SKM-1 treated with dmso at 0.1 percent for 144 hours (cell line): Measurements from ENCODE around the gene RMC1.
"Not testable (repeated sequence)": the region's sequence is repeated elsewhere in the genome, so short reads cannot be mapped to it uniquely, and the experiment has no call there.

Source experiments
- DNase-seq: peaks from one replicate; lab custom pipeline; 2025; ENCODE audit not compliant: unreplicated experiment; lab: John Stamatoyannopoulos, UW

RMC1 gene

GRCh38 chr18:23556145-23556780 is 53.0 kb downstream of the RMC1 start:
- DNase-seq: no peak

- DNase-seq: not testable (repeated sequence)
These were observed 54.2 kb downstream of the RMC1 start for GRCh38 chr18:23557511-23557910.

GRCh38 chr18:23560186-23560585 is 56.9 kb downstream of the RMC1 start:
- DNase-seq: no peak

DNA sequence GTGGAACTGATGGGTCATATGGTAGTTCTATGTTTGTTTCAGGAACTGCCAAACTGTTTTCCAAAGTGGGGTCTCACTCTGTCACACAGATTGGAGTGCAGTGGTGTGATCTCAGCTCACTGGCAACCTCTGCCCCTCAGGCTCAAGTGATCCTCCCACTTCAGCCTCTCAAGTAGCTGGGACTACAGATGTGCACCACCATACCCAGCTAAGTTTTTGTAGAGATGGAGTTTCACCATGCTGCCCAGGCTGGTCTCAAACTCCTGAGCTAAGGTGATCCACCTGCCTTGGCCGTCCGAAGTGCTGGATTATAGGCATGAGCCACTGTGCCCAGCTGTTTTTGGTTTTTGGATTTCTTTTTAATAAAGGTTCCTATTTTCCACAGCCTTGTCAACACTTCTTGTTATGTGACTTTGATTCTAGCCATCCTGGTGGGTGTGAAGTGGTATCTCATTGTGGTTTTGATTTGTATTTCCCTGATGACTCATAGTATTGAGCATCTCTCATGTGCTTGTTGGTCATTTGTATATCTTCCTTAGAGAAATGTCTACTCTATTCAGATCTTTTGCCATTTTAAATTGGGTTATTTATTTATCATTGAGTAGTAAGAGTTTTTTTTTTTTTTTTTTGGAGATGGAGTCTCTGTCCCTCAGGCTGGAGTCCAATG is 60.2 kb downstream of the RMC1 start:
- no peak for DNase-seq

DNA sequence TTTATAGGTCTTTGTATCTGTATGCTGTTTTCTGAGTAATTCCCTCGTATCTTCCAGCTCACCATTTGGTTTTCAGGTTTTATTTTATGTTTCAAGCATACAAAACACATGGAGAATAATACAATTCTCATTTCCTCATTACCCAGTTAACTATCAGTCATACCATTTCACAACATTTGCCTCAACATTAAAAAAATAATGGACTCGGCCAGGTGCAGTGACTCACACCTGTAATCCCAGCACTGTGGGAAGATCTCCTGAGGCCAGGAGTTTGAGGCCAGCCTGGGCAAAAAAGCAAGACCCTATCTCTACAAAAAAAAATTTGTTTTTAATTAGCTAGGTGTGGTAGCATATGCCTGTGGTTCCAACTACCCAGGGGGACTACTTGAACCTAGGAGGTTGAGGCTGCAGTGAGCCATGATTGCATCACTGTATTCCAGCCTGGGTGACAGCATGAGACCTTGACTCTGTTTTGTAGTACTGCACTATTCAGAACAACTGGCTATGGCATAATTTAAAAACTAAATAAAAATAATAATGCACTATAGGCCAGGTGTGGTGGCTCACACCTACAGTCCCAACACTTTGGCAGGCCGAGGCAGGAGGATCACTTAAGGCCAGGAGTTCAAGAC is 62.7 kb downstream of the RMC1 start:
- no peak for DNase-seq

DNA sequence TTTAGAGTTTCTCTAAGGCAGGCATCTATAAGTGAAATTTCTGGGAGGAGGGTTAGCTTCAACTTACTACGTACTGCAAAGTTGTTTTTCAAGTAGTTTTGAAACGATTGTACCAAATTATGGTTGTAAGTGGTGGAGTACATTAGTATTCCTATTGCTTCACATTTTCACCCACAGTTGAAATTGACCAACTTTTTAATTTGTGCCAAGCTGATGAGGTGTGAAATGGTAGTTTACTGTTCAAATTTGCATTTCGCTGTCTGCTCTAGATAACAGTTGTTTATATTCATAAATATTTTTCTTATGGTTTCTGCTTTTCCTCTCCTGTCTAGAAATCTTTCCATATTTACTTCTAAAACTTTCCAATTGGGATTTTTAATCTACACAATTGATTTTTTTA is 64.4 kb downstream of the RMC1 start:
- DNase-seq: no peak

- no peak for DNase-seq
These were observed 65.2 kb downstream of the RMC1 start for GRCh38 chr18:23568281-23569138.

DNA sequence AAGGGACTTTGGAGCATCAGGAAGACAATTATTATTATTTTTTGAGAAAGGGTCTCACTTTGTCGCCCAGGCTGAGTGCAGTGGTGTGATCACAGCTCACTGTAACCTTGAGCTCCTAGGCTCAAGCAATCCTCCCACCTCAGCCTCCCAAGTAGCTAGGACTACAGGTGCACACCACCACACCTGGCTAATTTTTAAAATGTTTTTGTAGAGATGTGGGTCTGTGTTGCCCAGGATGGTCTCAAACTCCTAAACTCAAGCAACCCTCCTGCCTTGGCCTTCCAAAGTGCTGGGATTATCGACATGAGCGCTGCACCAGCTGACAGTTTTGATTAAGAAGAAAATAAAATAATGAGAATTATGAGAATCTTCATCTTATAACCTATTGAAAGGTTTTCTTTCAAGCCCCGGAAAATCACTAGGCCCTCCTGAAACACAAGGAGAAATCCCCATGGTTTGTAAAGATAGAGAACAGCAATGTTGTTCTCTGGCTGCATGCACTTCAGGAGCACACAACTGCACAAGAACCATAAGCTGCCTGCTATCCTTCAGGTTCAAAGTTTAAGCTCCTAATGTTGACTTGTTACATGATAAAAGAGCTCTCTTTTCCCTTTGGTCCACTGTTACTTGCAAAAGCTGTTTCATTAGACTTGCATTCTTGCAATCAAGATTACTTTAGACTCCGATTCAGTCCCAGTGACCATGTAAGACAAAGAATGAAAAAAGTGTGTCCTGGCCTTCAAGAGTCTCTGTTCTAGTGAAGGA is 66.2 kb downstream of the RMC1 start:
- DNase-seq: no peak

DNA sequence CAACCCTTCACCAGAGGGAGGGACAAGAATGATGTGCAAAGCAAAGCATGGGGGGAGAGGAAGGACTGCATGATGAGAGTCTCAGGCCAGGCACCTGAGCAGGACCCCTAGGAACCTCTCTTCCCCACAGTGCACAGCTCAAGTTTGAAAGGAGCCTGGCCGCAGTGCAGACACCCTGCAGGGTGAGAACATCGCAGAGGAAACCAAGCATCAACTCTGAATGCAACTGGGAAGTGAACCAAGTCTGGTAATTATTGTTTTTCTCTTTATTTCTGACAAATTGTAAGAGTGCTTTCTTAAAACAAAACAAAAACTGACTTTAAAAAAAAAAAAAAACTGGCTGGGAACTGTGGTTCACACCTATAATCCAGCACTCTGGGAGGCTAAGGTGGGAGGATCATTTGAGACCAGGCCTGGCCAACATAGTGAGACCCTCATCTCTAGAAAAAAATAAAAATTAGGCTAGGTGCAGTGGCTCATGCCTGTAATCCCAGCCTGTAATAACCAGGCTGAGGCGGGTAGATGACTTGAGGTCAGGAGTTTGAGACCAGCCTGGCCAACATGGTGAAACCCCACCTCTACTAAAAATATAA is 67.7 kb downstream of the RMC1 start:
- no peak for DNase-seq

DNA sequence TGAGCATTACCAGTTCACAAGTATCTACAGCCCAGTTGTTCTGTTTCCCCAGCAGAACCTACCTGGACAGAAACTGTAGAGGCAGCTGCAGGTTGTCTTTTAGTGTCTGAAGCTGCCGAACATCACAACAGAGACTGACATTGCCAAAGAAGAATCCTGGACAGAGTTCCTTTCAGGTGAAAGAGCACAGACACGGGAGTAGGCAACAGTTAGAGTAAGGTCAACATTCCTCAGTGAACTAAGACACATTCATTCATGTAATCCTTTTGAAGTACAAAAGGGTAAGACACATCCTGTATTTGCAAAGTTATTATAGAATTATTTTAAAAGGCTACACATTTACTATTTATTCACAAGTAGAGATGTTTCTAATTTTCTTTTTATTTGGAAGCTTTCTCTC is 68.7 kb downstream of the RMC1 start:
- DNase-seq: no peak

GRCh38 chr18:23572570-23572969 is 69.3 kb downstream of the RMC1 start:
- DNase-seq: no peak

DNA sequence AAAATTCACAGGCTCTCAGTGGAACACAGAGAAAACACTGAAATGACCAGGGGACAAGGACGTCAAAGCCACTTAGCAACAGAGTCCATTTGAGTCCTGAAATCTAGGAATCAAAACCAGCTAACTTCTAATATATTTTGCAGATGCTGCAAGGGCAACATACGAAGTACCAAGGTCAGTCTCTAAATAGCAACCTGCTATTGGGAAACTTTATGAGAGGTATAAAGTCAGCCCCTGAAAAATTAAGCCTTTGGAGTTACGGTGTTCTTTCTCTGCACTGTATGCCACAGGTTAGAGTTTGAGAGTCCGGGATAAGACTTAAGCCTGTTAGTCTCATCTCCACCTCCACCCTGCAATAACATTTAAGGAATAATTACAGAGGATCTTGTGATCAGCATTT is 69.7 kb downstream of the RMC1 start:
- no peak for DNase-seq

DNA sequence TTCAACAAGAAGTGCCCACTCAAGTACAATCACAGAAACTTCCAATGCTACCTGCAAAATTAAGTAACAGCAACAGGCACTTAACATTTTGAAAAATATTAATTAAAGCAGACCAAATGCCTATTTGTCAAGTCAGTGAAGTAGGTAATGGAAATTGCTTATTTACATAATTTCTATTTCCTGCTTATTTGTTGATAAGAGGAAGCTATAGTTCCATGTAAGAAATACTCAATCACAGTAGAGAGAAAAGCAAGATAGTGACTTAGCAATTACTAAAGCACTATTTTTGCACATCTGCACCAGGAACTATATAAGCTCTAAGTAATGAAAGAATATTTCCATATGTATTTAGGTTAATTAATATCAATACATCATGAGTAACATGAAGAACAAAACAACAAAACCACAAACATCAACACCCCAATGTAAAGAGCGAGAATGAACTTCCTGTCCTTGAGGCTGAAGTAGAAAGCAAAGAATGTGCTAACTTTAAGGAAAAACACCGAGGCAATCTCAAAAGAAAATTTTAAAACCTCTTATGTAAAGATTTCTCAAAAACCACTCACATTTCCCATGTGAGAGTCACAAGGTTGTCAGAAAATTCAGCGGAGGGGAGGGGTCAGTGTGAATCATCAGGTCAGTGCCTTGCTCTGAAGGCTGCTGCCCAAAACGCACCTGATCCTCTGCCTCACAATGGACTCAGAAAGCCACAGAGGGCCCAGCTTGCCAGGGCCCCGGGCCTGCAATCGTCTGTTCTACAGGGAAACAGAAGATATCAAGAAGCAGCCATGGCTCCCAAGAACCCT is 70.5 kb downstream of the RMC1 start:
- no peak for DNase-seq

GRCh38 chr18:23574611-23575308 is 71.4 kb downstream of the RMC1 start:
- no peak for DNase-seq

- DNase-seq: no peak
These were observed 72.0 kb downstream of the RMC1 start for GRCh38 chr18:23575309-23575651.

GRCh38 chr18:23577521-23577920 is 74.2 kb downstream of the RMC1 start:
- DNase-seq: not testable (repeated sequence)

GRCh38 chr18:23578067-23578701 is 74.9 kb downstream of the RMC1 start:
- DNase-seq: no peak

DNA sequence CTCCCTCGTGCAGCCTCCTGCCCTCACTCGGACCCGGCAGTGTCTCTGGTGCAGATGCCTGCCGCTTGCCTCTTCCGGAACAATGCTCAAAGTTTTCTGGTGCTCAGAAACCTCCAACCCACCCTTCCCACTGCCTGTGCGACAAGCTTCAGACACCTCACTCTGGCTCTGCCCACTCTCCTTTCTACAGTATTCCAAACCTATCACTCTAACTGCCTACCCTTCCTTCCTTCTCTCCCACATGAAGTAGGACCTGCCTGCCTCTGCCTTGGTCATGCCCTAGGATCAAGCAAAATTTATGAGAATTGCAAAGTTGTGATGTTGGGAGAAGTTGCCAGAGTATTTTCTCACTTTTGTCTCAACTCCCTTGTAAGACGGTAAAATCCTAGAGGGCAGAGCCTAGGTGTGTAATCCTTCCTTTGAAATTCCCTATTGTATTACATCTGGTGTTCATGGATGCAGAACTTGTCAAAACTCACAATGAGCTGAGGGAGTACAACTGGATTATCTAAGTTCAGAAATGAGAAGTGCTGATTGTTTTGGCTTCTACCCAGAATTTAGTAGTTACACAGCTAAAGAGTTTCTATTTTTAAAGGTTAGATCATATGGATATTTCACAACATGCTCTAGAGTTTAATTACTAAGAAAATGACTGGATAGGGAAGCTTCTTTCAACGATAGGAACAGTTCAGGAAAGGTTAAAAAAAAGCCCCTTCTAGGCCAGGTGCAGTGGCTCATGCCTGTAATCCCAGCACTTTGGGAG is 75.8 kb downstream of the RMC1 start:
- peak; percentile 64 for DNase-seq
